Tibial nerve (tissue), 4 donors: ENCODE data around the gene RHOJ. TPM values are rescaled to one million over a fixed set of nuclear protein-coding genes. Genes with fewer than 3 reads are reported as not detected.
A peak's percentile ranks its signal among the peaks of the same experiment; 100 is the strongest.

ENCODE experiments used
- DNase-seq, 2 donors: peaks; one replicate each; pipeline ENCODE4 v3.0.0-alpha.2; 2019; ENCODE audit warnings: low spot score in 2 of 2
- H3K27ac ChIP-seq, 4 donors: fragments of 200-600 bp; sonication (generic) in 3 of 4; one replicate each; pipeline ENCODE4 v1.5.1; 2017 to 2019; ENCODE audit warnings: mild to moderate bottlenecking in 1 of 4
- H3K27me3 ChIP-seq, 2 donors: fragments of 200-600 bp; sonication (generic) in 1 of 2; one replicate each; pipeline versions ENCODE4 v1.5.1 to v1.6.0; 2017 to 2019
- H3K36me3 ChIP-seq, 3 donors: fragments of 200-600 bp; sonication (generic); one replicate each; pipeline ENCODE4 v1.5.1; 2018 to 2019
- H3K4me1 ChIP-seq, 4 donors: fragments of 200-600 bp; sonication (generic) in 3 of 4; one replicate each; pipeline ENCODE4 v1.5.1; 2017 to 2019
- H3K4me3 ChIP-seq, 4 donors: fragments of 200-600 bp; sonication (generic) in 3 of 4; one replicate each; pipeline ENCODE4 v1.5.1; 2017 to 2019; ENCODE audit warnings: mild to moderate bottlenecking in 1 of 4, moderate library complexity in 1 of 4
- H3K9me3 ChIP-seq, 4 donors: fragments of 200-600 bp; sonication (generic) in 3 of 4; one replicate each; pipeline ENCODE4 v1.5.1; 2017 to 2019
- CTCF ChIP-seq, 5 experiments: fragments of 200-600 bp in 3 of 5; fragments of 450-650 bp in 2 of 5; sonication (generic) in 3 of 5; IDR thresholded peaks; one replicate each; pipeline ENCODE4 v1.5.1; 2016 to 2019; ENCODE audit warnings: antibody characterized with exemption in 5 of 5, mild to moderate bottlenecking in 3 of 5, moderate library complexity in 2 of 5
- EP300 ChIP-seq, 2 donors: sonication (generic); formaldehyde crosslinking; IDR thresholded peaks; one replicate each; pipeline ENCODE4 v1.6.1; 2017; ENCODE audit warnings: antibody characterized with exemption in 2 of 2, mild to moderate bottlenecking in 1 of 2
- POLR2A ChIP-seq, 2 donors: fragments of 450-650 bp; IDR thresholded peaks; one replicate each; pipeline ENCODE4 v1.6.1; 2017; ENCODE audit warnings: antibody characterized with exemption in 2 of 2, mild to moderate bottlenecking in 2 of 2, moderate library complexity in 2 of 2
- WGBS, 2 donors: methylation state at CpG; one replicate each; pipeline ENCODE4 v1.1.5; 2018; 5-methylcytosine and 5-hydroxymethylcytosine counted together
- total RNA-seq, 4 donors: library from RNA; depleted of rRNA; stranded (reverse); fragments of >200 nt; gene quantifications; one replicate each; pipeline ENCODE4 v1.1.0, GENCODE V29; 2016

The RHOJ gene
- total RNA-seq, 4 donors from 2014 or later: 10.0 to 20.7 (median 11.6) TPM

- Histone ChIP-seq H3K9me3 (no peaks in the 10 kb centered on the region), H3K27me3 (no peaks in the 10 kb centered on the region), H3K4me1 (peaks cover 0 to 39% (median 4%) of the 10 kb centered on the region in 4 donors), H3K4me3 (no peak overlapping the region), H3K27ac (peak overlapping the region in 1 of 4 donors; percentile 29), H3K36me3 (no peaks in the 10 kb centered on the region)
- no peak for DNase-seq
- WGBS, 2 donors: 83 to 84% methylated on average over 4 of the region's 4 CpGs
- TF ChIP-seq POLR2A (IDR thresholded peaks at IDR 0.05) (no peak), CTCF (IDR thresholded peaks at IDR 0.05) (no peak), EP300 (IDR thresholded peaks at IDR 0.05) (no peak)
Measured at GRCh38 chr14:63241096-63241495, 36.9 kb downstream of the RHOJ start.

GRCh38 chr14:63243646-63244045 lies 39.4 kb downstream of the RHOJ start:
- Histone ChIP-seq H3K36me3 (peaks cover 0 to 4% (median 0%) of the 10 kb centered on the region in 3 donors), H3K27ac (no peak overlapping the region), H3K4me3 (no peak overlapping the region), H3K4me1 (peaks cover 0 to 51% (median 4%) of the 10 kb centered on the region in 4 donors), H3K27me3 (no peaks in the 10 kb centered on the region), H3K9me3 (no peaks in the 10 kb centered on the region)
- no peak for DNase-seq
- TF ChIP-seq EP300 (IDR thresholded peaks at IDR 0.05) (no peak), CTCF (IDR thresholded peaks at IDR 0.05) (no peak), POLR2A (IDR thresholded peaks at IDR 0.05) (no peak)
- 59 to 60% methylated on average over 5 of the region's 5 CpGs for WGBS, 2 donors

- DNase-seq: no peak
- TF ChIP-seq CTCF (IDR thresholded peaks at IDR 0.05) (no peak), EP300 (IDR thresholded peaks at IDR 0.05) (no peak), POLR2A (IDR thresholded peaks at IDR 0.05) (no peak)
- H3K4me3 ChIP-seq: no peak overlapping the region
Measured at GRCh38 chr14:63245893-63246292, 41.6 kb downstream of the RHOJ start.

GRCh38 chr14:63248211-63248610 lies 44.0 kb downstream of the RHOJ start:
- H3K4me3 ChIP-seq: no peak overlapping the region
- H3K4me1 ChIP-seq: peaks cover 0 to 46% (median 1%) of the 10 kb centered on the region in 4 donors
- peaks cover 0 to 10% (median 0%) of the 10 kb centered on the region in 3 donors for H3K36me3 ChIP-seq
- no peak for TF ChIP-seq CTCF (IDR thresholded peaks at IDR 0.05)
- no peak for TF ChIP-seq POLR2A (IDR thresholded peaks at IDR 0.05)
- no peak for TF ChIP-seq EP300 (IDR thresholded peaks at IDR 0.05)
- H3K27me3 ChIP-seq: no peaks in the 10 kb centered on the region
- peak overlapping the region in 2 of 4 donors; percentile 17 to 49 for H3K27ac ChIP-seq
- WGBS, 2 donors: 10 to 25% methylated on average over 1 of the region's 1 CpG
- no peaks in the 10 kb centered on the region for H3K9me3 ChIP-seq
- no peak for DNase-seq

More at GRCh38 chr14:63245893-63246292, 41.6 kb downstream of the RHOJ start:
- Histone ChIP-seq H3K9me3 (no peaks in the 10 kb centered on the region), H3K27me3 (no peaks in the 10 kb centered on the region), H3K4me1 (peaks cover 0 to 53% (median 0%) of the 10 kb centered on the region in 4 donors), H3K27ac (no peak overlapping the region), H3K36me3 (peaks cover 0 to 10% (median 0%) of the 10 kb centered on the region in 3 donors)
- WGBS, 2 donors: 32 to 44% methylated on average over 1 of the region's 1 CpG

- Histone ChIP-seq H3K4me3 (no peak overlapping the region), H3K27me3 (no peaks in the 10 kb centered on the region), H3K36me3 (peaks cover 0 to 10% (median 0%) of the 10 kb centered on the region in 3 donors), H3K9me3 (no peaks in the 10 kb centered on the region), H3K4me1 (peaks cover 0 to 48% (median 1%) of the 10 kb centered on the region in 4 donors), H3K27ac (peak overlapping the region in 2 of 4 donors; percentile 1 to 49)
- no peak for TF ChIP-seq CTCF (IDR thresholded peaks at IDR 0.05)
- TF ChIP-seq EP300 (IDR thresholded peaks at IDR 0.05): no peak
- no peak for TF ChIP-seq POLR2A (IDR thresholded peaks at IDR 0.05)
- no peak for DNase-seq
- 30 to 35% methylated on average over 2 of the region's 2 CpGs for WGBS, 2 donors
Measured at GRCh38 chr14:63249092-63249491, 44.8 kb downstream of the RHOJ start.
